Measurements from ENCODE around the gene CXorf58.
"Not testable (repeated sequence)": the region's sequence is repeated elsewhere in the genome, so short reads cannot be mapped to it uniquely, and the experiment has no call there.

CXorf58 gene

GRCh38 chrX:23954396-23954795 is 46.6 kb downstream of the CXorf58 start:
- DNase-seq (ENCODE audit: low spot score): no peak

GRCh38 chrX:23959781-23960180 is 52.0 kb downstream of the CXorf58 start:
- no peak for DNase-seq (ENCODE audit: low spot score)

- no peak for DNase-seq (ENCODE audit: low spot score)
Measured at GRCh38 chrX:23964191-23964590, 56.4 kb downstream of the CXorf58 start.

- DNase-seq (ENCODE audit: low spot score): not testable (repeated sequence)
Measured at GRCh38 chrX:23965630-23966029, 57.8 kb downstream of the CXorf58 start.

GRCh38 chrX:23978491-23978890 is 70.7 kb downstream of the CXorf58 start:
- no peak for DNase-seq (ENCODE audit: low spot score)

GRCh38 chrX:23980011-23980441 is 72.2 kb downstream of the CXorf58 start:
- no peak for DNase-seq (ENCODE audit: low spot score)

GRCh38 chrX:23981222-23981621 is 73.4 kb downstream of the CXorf58 start:
- DNase-seq (ENCODE audit: low spot score): no peak

GRCh38 chrX:23981711-23982110 is 73.9 kb downstream of the CXorf58 start:
- DNase-seq (ENCODE audit: low spot score): no peak

- no peak for DNase-seq (ENCODE audit: low spot score)
Measured at GRCh38 chrX:23982891-23983290, 75.1 kb downstream of the CXorf58 start.

Measured in pons (tissue), 1 donor.